Inflammatory macrophage treated with lipopolysaccharide for 4 hours (primary cell): ENCODE results near the gene MLLT6.

Experiments used
- DNase-seq: peaks from one replicate; pipeline ENCODE4 v3.0.0-alpha.2; 2020

MLLT6 gene

GRCh38 chr17:38704606-38705522 lies at the start of gene MLLT6:
MLLT6 (plus strand) TSS chr17:38705273; CDS start chr17:38705633, 360 bp downstream.
- peak; percentile 68 for DNase-seq

GRCh38 chr17:38656959-38657823 lies 47.9 kb upstream of the MLLT6 start:
- DNase-seq: peak; percentile 15

- DNase-seq: no peak
These were observed 47.0 kb upstream of the MLLT6 start for GRCh38 chr17:38657824-38658740.

- DNase-seq: peak; percentile 15
These were observed 46.2 kb upstream of the MLLT6 start for GRCh38 chr17:38658741-38659345.

- no peak for DNase-seq
These were observed 45.7 kb upstream of the MLLT6 start for GRCh38 chr17:38659415-38659814.

GRCh38 chr17:38660097-38661025 lies 44.7 kb upstream of the MLLT6 start:
- DNase-seq: peak; percentile 82

- DNase-seq: peak; percentile 63
These were observed 41.8 kb upstream of the MLLT6 start for GRCh38 chr17:38663125-38663751.

- no peak for DNase-seq
These were observed 41.0 kb upstream of the MLLT6 start for GRCh38 chr17:38663964-38664644.

- DNase-seq: peak; percentile 70
These were observed 37.8 kb upstream of the MLLT6 start for GRCh38 chr17:38667099-38667786.

- no peak for DNase-seq
These were observed 37.3 kb upstream of the MLLT6 start for GRCh38 chr17:38667787-38668122.

- no peak for DNase-seq
These were observed 35.6 kb upstream of the MLLT6 start for GRCh38 chr17:38669520-38669919.

- no peak for DNase-seq
These were observed 32.9 kb upstream of the MLLT6 start for GRCh38 chr17:38671939-38672720.

- no peak for DNase-seq
These were observed 32.0 kb upstream of the MLLT6 start for GRCh38 chr17:38672788-38673706.

GRCh38 chr17:38673707-38674013 lies 31.4 kb upstream of the MLLT6 start:
- no peak for DNase-seq

GRCh38 chr17:38674014-38674748 lies 30.9 kb upstream of the MLLT6 start:
- DNase-seq: no peak

GRCh38 chr17:38674749-38675615 lies 30.1 kb upstream of the MLLT6 start, which contains the start of gene EPOP:
EPOP (minus strand) TSS chr17:38674957; CDS start chr17:38674495, 462 bp downstream.
- DNase-seq: peak; percentile 92
